Measurements from ENCODE around the gene THRAP3.
A peak's percentile ranks its signal among the peaks of the same experiment; 100 is the strongest.

Gene THRAP3

GRCh38 chr1:36303650-36304360 is 79.6 kb downstream of the THRAP3 start:
- DNase-seq, result no peak

- no peak for DNase-seq
Measured at GRCh38 chr1:36304521-36304920, 80.3 kb downstream of the THRAP3 start.

- no peak for DNase-seq
Measured at GRCh38 chr1:36304970-36305914, 81.0 kb downstream of the THRAP3 start.

GRCh38 chr1:36305915-36306209 is 81.6 kb downstream of the THRAP3 start:
- DNase-seq, result no peak

- peak; percentile 62 for DNase-seq
Measured at GRCh38 chr1:36306210-36306901, 82.1 kb downstream of the THRAP3 start, which contains the start of gene SH3D21. TSS of gene SH3D21 (plus strand) at chr1:36306368. CDS start at chr1:36306421, 53 bp downstream.

GRCh38 chr1:36306902-36307456 is 82.7 kb downstream of the THRAP3 start:
- DNase-seq, result peak; percentile 96

GRCh38 chr1:36307601-36308330 is 83.5 kb downstream of the THRAP3 start:
- no peak for DNase-seq

- no peak for DNase-seq
Measured at GRCh38 chr1:36309397-36309796, 85.2 kb downstream of the THRAP3 start.

GRCh38 chr1:36320291-36320761 is 96.1 kb downstream of the THRAP3 start:
- no peak for DNase-seq

GRCh38 chr1:36320767-36321118 is 96.5 kb downstream of the THRAP3 start:
- DNase-seq, result no peak

- peak; percentile 55 for DNase-seq
Measured at GRCh38 chr1:36321119-36321951, 97.1 kb downstream of the THRAP3 start.

GRCh38 chr1:36322041-36322785 is 98.0 kb downstream of the THRAP3 start:
- DNase-seq, result no peak

- DNase-seq, result peak; percentile 37
Measured at GRCh38 chr1:36322786-36323635, 98.8 kb downstream of the THRAP3 start.

- DNase-seq, result peak; percentile 65
Measured at GRCh38 chr1:36323636-36324352, 99.6 kb downstream of the THRAP3 start, which contains the start of gene EVA1B. TSS of gene EVA1B (minus strand) at chr1:36323645. CDS start at chr1:36323037, 608 bp downstream.

- DNase-seq, result no peak
Measured at GRCh38 chr1:36324353-36324703, 100.1 kb downstream of the THRAP3 start.

- DNase-seq, result no peak
Measured at GRCh38 chr1:36326499-36326898, 102.3 kb downstream of the THRAP3 start.

- no peak for DNase-seq
Measured at GRCh38 chr1:36327421-36328087, 103.3 kb downstream of the THRAP3 start.

GRCh38 chr1:36328088-36328480 is 103.8 kb downstream of the THRAP3 start:
- no peak for DNase-seq

Measured in CD4-positive, alpha-beta T cell treated with Interleukin-6 for 4 hours (primary cell).